Epidermal melanocyte (primary cell): Measurements from ENCODE around the gene PMPCA.
A peak's percentile ranks its signal among the peaks of the same experiment; 100 is the strongest.
"Not testable (repeated sequence)": the region's sequence is repeated elsewhere in the genome, so short reads cannot be mapped to it uniquely, and the experiment has no call there.

Experiments used
- DNase-seq: peaks from one replicate; pipeline ENCODE4 v3.0.0; 2011; ENCODE audit warnings: low spot score; ENCODE audit not compliant: insufficient read length

PMPCA gene

GRCh38 chr9:136394312-136395019, 16.0 kb upstream of the PMPCA start:
- DNase-seq: no peak

- DNase-seq: no peak
Measured at GRCh38 chr9:136395020-136395340, 15.5 kb upstream of the PMPCA start.

- no peak for DNase-seq
Measured at GRCh38 chr9:136395345-136396218, 14.9 kb upstream of the PMPCA start.

DNA sequence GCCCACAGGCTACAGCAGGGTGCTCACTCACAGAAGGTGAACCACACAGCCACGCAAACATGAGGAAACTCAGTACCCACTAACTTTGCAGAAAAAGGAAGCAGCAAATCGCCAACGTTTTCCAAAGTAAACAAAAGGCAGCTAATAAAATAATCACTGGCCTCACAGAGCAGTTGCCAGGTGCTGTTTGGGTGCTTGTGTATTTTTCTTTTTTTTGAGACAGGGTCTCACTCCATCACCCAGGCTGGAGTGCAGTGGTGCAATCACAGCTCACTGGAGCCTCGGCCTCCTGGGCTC, 14.3 kb upstream of the PMPCA start:
- DNase-seq: no peak

DNA sequence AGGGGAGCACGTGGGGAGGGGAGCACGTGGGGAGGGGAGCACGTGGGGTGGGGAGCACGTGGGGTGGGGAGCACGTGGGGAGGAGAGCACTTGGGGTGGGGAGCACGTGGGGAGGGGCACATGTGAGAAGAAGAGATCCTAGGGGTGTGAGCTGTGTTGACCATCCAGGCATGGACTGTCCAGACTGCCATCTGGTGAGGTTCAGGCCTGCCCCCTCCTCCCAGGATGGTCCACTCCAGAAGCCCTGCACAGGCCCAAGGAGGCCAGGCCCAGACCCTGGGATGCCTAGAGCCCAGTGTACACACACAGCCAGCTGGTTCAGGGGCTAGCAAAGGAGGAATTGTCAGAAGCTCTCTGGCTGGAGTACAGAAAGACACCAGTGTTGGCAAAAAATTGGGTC, 12.8 kb upstream of the PMPCA start:
- no peak for DNase-seq

DNA sequence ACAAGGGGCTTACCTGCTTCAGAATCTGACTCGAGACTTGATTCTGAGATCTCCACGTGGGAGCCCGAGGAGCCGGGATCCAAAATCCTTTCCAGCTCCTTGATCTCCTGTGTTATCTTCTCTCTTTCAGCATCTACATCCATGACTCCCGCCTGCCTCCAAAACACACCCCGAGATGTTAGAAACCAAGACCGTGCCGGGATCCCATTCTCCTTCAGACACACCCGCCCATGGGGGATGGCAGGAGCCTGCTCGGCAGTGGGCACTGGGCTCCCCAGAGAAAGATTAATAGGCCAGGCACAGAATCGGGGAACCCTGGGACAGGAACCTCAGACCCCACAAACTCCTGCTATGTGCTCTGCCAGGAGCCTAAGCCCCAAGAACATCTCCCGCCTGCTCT, 12.2 kb upstream of the PMPCA start:
- no peak for DNase-seq

- no peak for DNase-seq
Measured at GRCh38 chr9:136399176-136400037, 11.1 kb upstream of the PMPCA start.

GRCh38 chr9:136400038-136400834, 10.2 kb upstream of the PMPCA start, which contains the start of gene SNAPC4:
Gene SNAPC4 (minus strand): TSS chr9:136400170. CDS start chr9:136398428, 1,742 bp downstream.
- peak; percentile 94 for DNase-seq

DNA sequence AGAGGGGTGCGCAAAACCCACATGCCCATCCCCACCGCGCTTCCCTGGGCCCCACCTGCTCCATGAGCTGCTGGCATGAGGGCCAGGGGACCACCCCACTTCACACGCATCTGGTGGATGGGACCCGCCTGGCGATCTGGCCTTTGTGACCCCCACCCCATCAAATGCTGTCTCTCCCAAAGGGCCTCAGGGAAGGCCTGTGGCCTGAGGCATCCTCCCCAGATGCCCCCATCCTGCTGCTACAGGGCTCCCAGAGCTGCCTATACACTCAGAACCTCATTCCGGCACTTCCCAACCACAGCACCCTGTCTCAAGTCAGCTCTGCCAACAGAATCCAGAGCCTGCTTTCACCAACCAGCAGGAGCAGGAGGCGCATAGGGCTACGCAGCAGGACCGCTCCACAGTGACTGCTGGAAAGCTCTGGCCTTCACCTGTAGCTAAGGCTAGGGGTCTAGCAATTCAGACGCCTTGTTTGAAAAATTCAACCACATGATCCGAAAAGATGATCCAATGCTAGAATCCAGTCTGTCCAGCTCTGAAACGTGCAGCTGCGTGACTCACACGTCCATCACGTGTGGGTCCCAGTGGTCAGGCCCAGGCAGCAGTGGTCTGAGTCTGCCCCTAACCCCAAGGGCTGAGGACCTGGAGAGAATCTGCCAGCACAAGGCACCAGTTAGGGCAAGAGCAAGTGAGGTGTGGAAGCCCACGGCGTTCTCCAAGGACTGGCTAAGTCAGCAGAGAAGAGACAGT, 9.1 kb upstream of the PMPCA start:
- DNase-seq: no peak

GRCh38 chr9:136402067-136402466, 8.4 kb upstream of the PMPCA start:
- no peak for DNase-seq

- no peak for DNase-seq
Measured at GRCh38 chr9:136403538-136403914, 6.9 kb upstream of the PMPCA start.

DNA sequence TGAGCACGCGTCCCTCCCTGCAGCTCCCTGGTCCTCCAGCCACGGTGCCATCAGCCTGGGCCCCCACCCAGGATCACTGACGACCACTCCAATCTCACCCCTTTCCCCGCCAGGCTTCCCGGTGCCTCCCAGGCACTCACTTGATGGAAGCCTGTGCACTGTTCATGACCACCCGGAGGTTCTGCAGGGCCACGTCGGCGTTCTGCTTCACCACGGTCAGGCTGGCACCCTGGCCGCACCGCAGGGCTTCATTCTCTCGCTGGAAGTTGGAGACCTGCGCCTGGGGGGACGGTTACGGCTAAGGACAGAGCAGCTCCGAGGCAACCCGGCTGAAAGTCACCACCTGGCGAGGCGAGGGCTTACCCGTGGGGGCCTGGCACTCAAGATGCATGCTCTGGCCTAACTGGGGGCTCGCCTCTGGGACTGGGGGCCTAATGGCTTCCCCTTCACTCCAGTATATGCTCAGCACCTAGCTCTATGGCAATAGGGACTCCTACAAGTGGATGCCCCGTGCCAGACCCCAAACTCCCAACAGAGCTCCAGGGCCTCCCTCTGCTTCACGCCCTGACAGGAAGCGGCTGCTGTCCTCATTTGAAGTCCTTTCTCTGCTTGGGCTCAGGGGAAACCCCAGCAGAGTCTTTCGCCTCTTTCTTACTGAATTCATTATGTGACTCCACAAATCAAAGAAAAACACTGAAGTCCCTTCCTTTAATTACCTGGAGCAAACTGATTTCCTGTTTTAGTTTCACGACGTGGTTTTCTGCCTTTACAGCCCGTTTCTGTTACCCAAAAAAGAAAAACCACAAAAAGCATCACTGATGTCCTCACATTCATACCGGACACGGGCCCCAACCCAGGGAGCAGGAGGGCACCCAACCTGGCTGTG, 6.3 kb upstream of the PMPCA start:
- DNase-seq: no peak

DNA sequence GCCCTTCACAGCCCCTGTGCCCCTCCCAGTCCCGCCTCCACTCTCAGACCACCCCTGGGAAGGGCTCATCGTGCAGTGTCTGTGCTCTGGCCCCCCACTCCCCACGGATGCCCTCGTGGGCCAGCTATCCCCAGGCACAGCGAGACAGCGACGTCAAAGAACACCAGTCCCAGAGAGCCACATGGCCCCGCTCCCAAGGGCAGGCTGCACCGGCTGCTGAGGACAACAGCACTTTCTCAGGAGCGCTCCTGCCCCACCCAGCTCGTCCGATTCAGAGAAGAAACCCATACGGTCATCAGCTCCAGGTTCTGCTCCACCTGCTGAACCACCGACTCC, 5.7 kb upstream of the PMPCA start:
- DNase-seq: no peak

GRCh38 chr9:136405481-136405880, 5.0 kb upstream of the PMPCA start:
- no peak for DNase-seq

DNA sequence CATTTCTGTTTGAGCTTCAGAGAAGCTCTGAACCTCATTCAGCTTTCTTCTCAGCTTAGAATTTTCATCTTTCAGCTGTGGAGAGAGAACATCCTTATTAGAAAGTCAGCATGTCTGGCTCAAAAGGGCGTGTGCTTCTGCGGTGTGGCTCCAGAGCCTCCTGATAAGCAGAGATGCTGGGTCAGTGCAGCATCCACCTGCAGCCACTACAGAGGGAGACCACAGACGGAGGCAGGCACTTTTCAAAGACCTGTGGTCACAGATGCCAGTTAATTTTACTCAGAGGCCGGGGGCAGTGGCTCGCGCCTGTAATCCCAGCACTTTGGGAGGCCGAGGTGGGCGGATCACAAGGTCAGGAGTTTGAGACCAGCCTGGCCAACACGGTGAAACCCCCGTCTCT, 4.6 kb upstream of the PMPCA start:
- not testable (repeated sequence) for DNase-seq

DNA sequence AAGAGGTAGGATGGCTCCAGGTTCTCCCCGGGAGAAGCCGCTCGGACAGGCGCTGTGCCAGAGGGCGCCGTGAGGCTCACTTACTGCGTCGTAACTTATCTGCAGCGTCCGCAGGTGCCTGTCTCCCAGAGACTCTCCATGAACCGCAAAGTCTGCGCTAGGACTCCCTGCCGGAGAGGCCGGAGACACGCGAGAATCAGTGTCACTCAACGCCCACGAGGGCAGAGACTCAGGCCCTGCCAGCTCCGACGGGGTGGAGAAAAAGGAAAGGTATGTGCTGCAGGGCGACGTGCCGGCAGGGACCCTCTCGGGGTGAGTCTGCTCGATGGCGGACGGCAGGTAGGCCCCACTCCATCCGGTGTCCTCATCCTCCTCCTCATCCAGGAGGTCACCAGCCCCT, 3.4 kb upstream of the PMPCA start:
- DNase-seq: not testable (repeated sequence)

GRCh38 chr9:136407911-136408310, 2.5 kb upstream of the PMPCA start:
- no peak for DNase-seq

GRCh38 chr9:136409557-136410455, 652 bp upstream of the PMPCA start:
- peak; percentile 50 for DNase-seq

DNA sequence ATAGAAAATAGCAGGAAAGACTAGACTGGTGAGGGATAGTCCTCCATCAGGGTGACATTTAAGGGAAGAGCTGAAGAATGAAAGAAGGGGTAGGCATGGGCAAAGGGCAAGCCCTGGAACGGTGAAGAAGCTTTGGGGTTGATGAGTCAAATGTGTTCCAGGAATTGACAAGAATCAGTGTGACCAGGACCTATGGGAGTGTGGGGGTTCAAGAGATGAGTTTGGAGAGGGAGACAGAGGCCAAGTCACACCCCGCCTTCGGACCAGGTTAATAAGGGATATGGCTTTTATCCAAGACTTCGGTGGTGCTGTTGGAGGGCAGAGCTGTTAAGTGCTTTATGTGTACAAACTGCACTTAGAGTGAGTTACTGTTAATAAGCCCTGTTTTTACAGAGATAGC, 920 bp downstream of the PMPCA start:
- no peak for DNase-seq
